NOMO-1 (cell line): ENCODE results near the gene GABRG1.

Experiments used
- DNase-seq, 2 experiments: peaks; one replicate each; lab custom pipeline; 2025; ENCODE audit not compliant: unreplicated experiment in 2 of 2; lab: John Stamatoyannopoulos, UW

GABRG1 gene

GRCh38 chr4:46123913-46124755 lies at the start of gene GABRG1:
Gene GABRG1, minus strand, starts transcription at chr4:46124054. Its CDS starts 141 bp downstream, at chr4:46123913.
- no peak for DNase-seq

- DNase-seq = peak; percentile 25 to 57
Observed at GRCh38 chr4:46146993-46147392, 23.1 kb upstream of the GABRG1 start.

- DNase-seq = no peak
Observed at GRCh38 chr4:46131498-46132057, 7.7 kb upstream of the GABRG1 start.

- no peak for DNase-seq
Observed at GRCh38 chr4:46124773-46125413, 1.0 kb upstream of the GABRG1 start.

- DNase-seq = no peak
Observed at GRCh38 chr4:46081674-46082073, 42.2 kb downstream of the GABRG1 start.

- DNase-seq = no peak
Observed at GRCh38 chr4:46081248-46081647, 42.6 kb downstream of the GABRG1 start.

- peak; percentile 27 to 87 for DNase-seq
Observed at GRCh38 chr4:46073778-46074177, 50.1 kb downstream of the GABRG1 start.

- DNase-seq = no peak
Observed at GRCh38 chr4:46051392-46051791, 72.5 kb downstream of the GABRG1 start.

GRCh38 chr4:46032056-46032455 lies 91.8 kb downstream of the GABRG1 start:
- DNase-seq = no peak

GRCh38 chr4:46016306-46016705 lies 107.5 kb downstream of the GABRG1 start:
- DNase-seq = no peak

- DNase-seq = no peak
Observed at GRCh38 chr4:45992728-45993127, 131.1 kb downstream of the GABRG1 start.

- no peak for DNase-seq
Observed at GRCh38 chr4:45989775-45990174, 134.1 kb downstream of the GABRG1 start.

- no peak for DNase-seq
Observed at GRCh38 chr4:45987858-45988257, 136.0 kb downstream of the GABRG1 start.
